ENCODE measurements around the gene CLDN34.

CLDN34 gene

GRCh38 chrX:10015723-10016518 lies 48.8 kb downstream of the CLDN34 start:
- Histone ChIP-seq H4K8ac (ENCODE audit: low read depth, low read length) (peak overlapping the region; percentile 79), H3K9me3 (ENCODE audit: insufficient read depth, low read depth, low read length) (no peaks in the 10 kb centered on the region), H3K4me1 (ENCODE audit: control insufficient read depth in 1 of 2, insufficient read depth in 2 of 2, low read length in 2 of 2) (peaks cover 8 to 16% of the 10 kb centered on the region in 2 experiments), H2AFZ (ENCODE audit: insufficient read depth, low read length, poor library complexity) (peak overlapping the region; percentile 71), H3K14ac (ENCODE audit: low read length) (peak overlapping the region; percentile 89), H3K4ac (ENCODE audit: low read depth, low read length) (peak overlapping the region; percentile 88), H3K79me1 (ENCODE audit: low read length) (peaks cover 16% of the 10 kb centered on the region), H3K79me2 (ENCODE audit: control insufficient read depth, insufficient read depth, low read length, poor library complexity) (peaks cover 15% of the 10 kb centered on the region), H3K36me3 (ENCODE audit: control insufficient read depth in 1 of 2, insufficient read depth in 2 of 2, low read length in 2 of 2) (no peaks in the 10 kb centered on the region), H4K91ac (ENCODE audit: low read depth, low read length) (peak overlapping the region; percentile 85), H2BK5ac (ENCODE audit: low read depth, low read length, poor library complexity) (peak overlapping the region; percentile 86), H3K4me3 (ENCODE audit: low read depth, low read length) (peak overlapping the region; percentile 80), H2AK5ac (ENCODE audit: low read length) (peak overlapping the region; percentile 54), H3K9ac (ENCODE audit: low read length) (peak overlapping the region; percentile 83), H2BK120ac (ENCODE audit: insufficient read depth, low read length, poor library complexity) (peak overlapping the region; percentile 86), H2BK12ac (ENCODE audit: low read length) (peak overlapping the region; percentile 30), H4K12ac (ENCODE audit: low read depth, low read length) (no peak overlapping the region), H3K27ac (ENCODE audit: low read depth, low read length) (peak overlapping the region; percentile 92), H3K23ac (ENCODE audit: low read length) (no peak overlapping the region), H3K18ac (ENCODE audit: low read length) (peak overlapping the region; percentile 90), H3K4me2 (ENCODE audit: low read length) (peak overlapping the region; percentile 62), H3K27me3 (ENCODE audit: insufficient read depth, low read length) (no peaks in the 10 kb centered on the region)
- peak in 1 of 2 donors; percentile 34 for DNase-seq
- WGBS (ENCODE audit: extremely low coverage, insufficient coverage, insufficient read length): no CpG with 5 or more reads among the region's 87 CpGs

- peak in 1 of 2 donors; percentile 12 for DNase-seq
- H3K4me3 ChIP-seq (ENCODE audit: low read depth, low read length): peak overlapping the region; percentile 80
- H3K4me2 ChIP-seq (ENCODE audit: low read length): peak overlapping the region; percentile 69
- peak overlapping the region; percentile 92 for H3K27ac ChIP-seq (ENCODE audit: low read depth, low read length)
- H2BK12ac ChIP-seq (ENCODE audit: low read length): peak overlapping the region; percentile 30
- no peak overlapping the region for H3K23ac ChIP-seq (ENCODE audit: low read length)
- peaks cover 8 to 14% of the 10 kb centered on the region in 2 experiments for H3K4me1 ChIP-seq (ENCODE audit: control insufficient read depth in 1 of 2, insufficient read depth in 2 of 2, low read length in 2 of 2)
- no CpG with 5 or more reads among the region's 11 CpGs for WGBS (ENCODE audit: extremely low coverage, insufficient coverage, insufficient read length)
- peaks cover 15% of the 10 kb centered on the region for H3K79me2 ChIP-seq (ENCODE audit: control insufficient read depth, insufficient read depth, low read length, poor library complexity)
- H2AK5ac ChIP-seq (ENCODE audit: low read length): peak overlapping the region; percentile 53
- H3K79me1 ChIP-seq (ENCODE audit: low read length): peaks cover 16% of the 10 kb centered on the region
- H3K9me3 ChIP-seq (ENCODE audit: insufficient read depth, low read depth, low read length): no peaks in the 10 kb centered on the region
- no peak overlapping the region for H2AFZ ChIP-seq (ENCODE audit: insufficient read depth, low read length, poor library complexity)
- peak overlapping the region; percentile 89 for H3K14ac ChIP-seq (ENCODE audit: low read length)
- H2BK120ac ChIP-seq (ENCODE audit: insufficient read depth, low read length, poor library complexity): peak overlapping the region; percentile 86
- H2BK5ac ChIP-seq (ENCODE audit: low read depth, low read length, poor library complexity): peak overlapping the region; percentile 86
- no peak overlapping the region for H4K12ac ChIP-seq (ENCODE audit: low read depth, low read length)
- peak overlapping the region; percentile 88 for H3K4ac ChIP-seq (ENCODE audit: low read depth, low read length)
- peak overlapping the region; percentile 42 for H4K8ac ChIP-seq (ENCODE audit: low read depth, low read length)
- H3K9ac ChIP-seq (ENCODE audit: low read length): peak overlapping the region; percentile 83
- no peaks in the 10 kb centered on the region for H3K36me3 ChIP-seq (ENCODE audit: control insufficient read depth in 1 of 2, insufficient read depth in 2 of 2, low read length in 2 of 2)
- H3K18ac ChIP-seq (ENCODE audit: low read length): no peak overlapping the region
- H3K27me3 ChIP-seq (ENCODE audit: insufficient read depth, low read length): no peaks in the 10 kb centered on the region
- peak overlapping the region; percentile 85 for H4K91ac ChIP-seq (ENCODE audit: low read depth, low read length)
Observed at GRCh38 chrX:10016519-10017132, 49.5 kb downstream of the CLDN34 start.

- Histone ChIP-seq H3K27me3 (ENCODE audit: insufficient read depth, low read length) (no peaks in the 10 kb centered on the region), H3K4me1 (ENCODE audit: control insufficient read depth in 1 of 2, insufficient read depth in 2 of 2, low read length in 2 of 2) (peaks cover 0 to 16% of the 10 kb centered on the region in 2 experiments), H3K4me2 (ENCODE audit: low read length) (no peak overlapping the region), H3K79me1 (ENCODE audit: low read length) (peaks cover 16% of the 10 kb centered on the region), H4K91ac (ENCODE audit: low read depth, low read length) (no peak overlapping the region), H4K8ac (ENCODE audit: low read depth, low read length) (no peak overlapping the region), H3K36me3 (ENCODE audit: control insufficient read depth in 1 of 2, insufficient read depth in 2 of 2, low read length in 2 of 2) (peaks cover 0 to 1% of the 10 kb centered on the region in 2 experiments), H3K4ac (ENCODE audit: low read depth, low read length) (no peak overlapping the region), H2BK12ac (ENCODE audit: low read length) (no peak overlapping the region), H3K27ac (ENCODE audit: low read depth, low read length) (no peak overlapping the region), H4K12ac (ENCODE audit: low read depth, low read length) (no peak overlapping the region), H2BK120ac (ENCODE audit: insufficient read depth, low read length, poor library complexity) (no peak overlapping the region), H3K4me3 (ENCODE audit: low read depth, low read length) (no peak overlapping the region), H3K23ac (ENCODE audit: low read length) (no peak overlapping the region), H2AFZ (ENCODE audit: insufficient read depth, low read length, poor library complexity) (no peak overlapping the region), H2AK5ac (ENCODE audit: low read length) (no peak overlapping the region), H3K9me3 (ENCODE audit: insufficient read depth, low read depth, low read length) (no peaks in the 10 kb centered on the region), H3K14ac (ENCODE audit: low read length) (no peak overlapping the region), H3K18ac (ENCODE audit: low read length) (no peak overlapping the region), H3K9ac (ENCODE audit: low read length) (no peak overlapping the region), H3K79me2 (ENCODE audit: control insufficient read depth, insufficient read depth, low read length, poor library complexity) (peaks cover 17% of the 10 kb centered on the region), H2BK5ac (ENCODE audit: low read depth, low read length, poor library complexity) (no peak overlapping the region)
- WGBS (ENCODE audit: extremely low coverage, insufficient coverage, insufficient read length): no CpG with 5 or more reads among the region's 8 CpGs
- peak in 1 of 2 donors; percentile 63 for DNase-seq
Observed at GRCh38 chrX:10017872-10018271, 50.7 kb downstream of the CLDN34 start.

Measured in trophoblast cell (in vitro differentiated cells and primary cell).